A673 (cell line): ENCODE results near the gene CUX1.

Source experiments
- EZH2 ChIP-seq: fragments of 200-600 bp; sonication (generic); IDR thresholded peaks from 2 replicates; pipeline ENCODE4 v1.6.1; 2017; ENCODE audit warnings: borderline replicate concordance, low read depth, mild to moderate bottlenecking, mixed read lengths, antibody characterized with exemption, low read length; ENCODE audit not compliant: poor library complexity, severe bottlenecking
- TF ChIP-seq, protein P1 (sequence below): fragments of 300-800, 200-600 bp; sonication (generic); conservative IDR thresholded peaks from 2 replicates; pipeline ENCODE4 v1.5.1; 2017; ENCODE audit warnings: low read depth, mild to moderate bottlenecking, antibody characterized with exemption, low read length, moderate library complexity, mixed read lengths

DNA sequence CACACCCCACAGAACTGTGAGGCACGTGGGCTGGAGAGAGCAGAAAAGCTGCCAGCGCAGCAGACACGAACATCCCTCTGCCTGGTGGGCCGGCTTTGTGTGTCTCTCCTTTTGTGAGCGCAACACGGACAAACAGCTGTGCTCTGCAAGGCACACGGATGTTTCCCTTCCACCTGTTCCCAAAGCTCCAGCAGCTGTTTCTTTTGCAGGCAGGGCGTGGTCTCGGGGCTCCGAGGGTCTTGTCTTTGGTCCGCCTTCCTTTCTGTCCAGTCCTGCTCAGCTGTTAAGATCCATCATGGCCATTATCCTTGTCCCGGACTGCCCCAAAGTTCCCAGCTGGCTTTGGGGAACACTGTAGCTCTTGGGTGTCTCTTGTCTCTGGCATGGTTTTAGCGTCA lies 436.5 kb downstream of the CUX1 start:
- TF ChIP-seq, protein P1, sequence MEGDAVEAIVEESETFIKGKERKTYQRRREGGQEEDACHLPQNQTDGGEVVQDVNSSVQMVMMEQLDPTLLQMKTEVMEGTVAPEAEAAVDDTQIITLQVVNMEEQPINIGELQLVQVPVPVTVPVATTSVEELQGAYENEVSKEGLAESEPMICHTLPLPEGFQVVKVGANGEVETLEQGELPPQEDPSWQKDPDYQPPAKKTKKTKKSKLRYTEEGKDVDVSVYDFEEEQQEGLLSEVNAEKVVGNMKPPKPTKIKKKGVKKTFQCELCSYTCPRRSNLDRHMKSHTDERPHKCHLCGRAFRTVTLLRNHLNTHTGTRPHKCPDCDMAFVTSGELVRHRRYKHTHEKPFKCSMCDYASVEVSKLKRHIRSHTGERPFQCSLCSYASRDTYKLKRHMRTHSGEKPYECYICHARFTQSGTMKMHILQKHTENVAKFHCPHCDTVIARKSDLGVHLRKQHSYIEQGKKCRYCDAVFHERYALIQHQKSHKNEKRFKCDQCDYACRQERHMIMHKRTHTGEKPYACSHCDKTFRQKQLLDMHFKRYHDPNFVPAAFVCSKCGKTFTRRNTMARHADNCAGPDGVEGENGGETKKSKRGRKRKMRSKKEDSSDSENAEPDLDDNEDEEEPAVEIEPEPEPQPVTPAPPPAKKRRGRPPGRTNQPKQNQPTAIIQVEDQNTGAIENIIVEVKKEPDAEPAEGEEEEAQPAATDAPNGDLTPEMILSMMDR: no peak
- no peak for TF ChIP-seq EZH2
